PC-3 (cell line): Measurements from ENCODE around the gene RFX4. TPM values are rescaled to one million over a fixed set of nuclear protein-coding genes. Genes with fewer than 3 reads are reported as not detected.

ENCODE experiments used
- ATAC-seq: fragments of 200-7000 bp; cut with Tn5 transposase; 2 replicates; pipeline ENCODE4 v1.9.1; 2020; ENCODE audit warnings: mild to moderate bottlenecking, moderate library complexity
- BruUV-seq: library from RNA; stranded (reverse); fragments of 400-500 nt; replicated peaks from 2 replicates; lab custom pipeline; 2021; lab: Mats Ljungman, UMichigan
- CTCF ChIA-PET: fragments of 300-600 bp; sonication (Branson Sonifier 250); formaldehyde crosslinking; loops from one replicate; lab custom pipeline; 2022; ENCODE audit warnings: antibody characterized with exemption; lab: Charles Lee
- POLR2A ChIA-PET: fragments of 300-600 bp; sonication (Branson Sonifier 250); formaldehyde crosslinking; loops from one replicate; lab custom pipeline; 2022; ENCODE audit warnings: antibody characterized with exemption; ENCODE audit not compliant: unreplicated experiment; lab: Charles Lee
- DNase-seq: peaks from one replicate; pipeline ENCODE4 v3.0.0-alpha.2; 2015
- H2AFZ ChIP-seq: fragments of 300-600 bp; sonication (generic); 2 replicates; pipeline ENCODE4 v1.6.0; 2016; ENCODE audit warnings: antibody characterized with exemption, low read length
- H3F3A ChIP-seq: fragments of 300-600 bp; sonication (generic); one replicate; pipeline ENCODE4 v1.6.0; 2017; ENCODE audit warnings: antibody characterized with exemption, low read length, control low read depth, mild to moderate bottlenecking; ENCODE audit not compliant: unreplicated experiment
- H3K27ac ChIP-seq: fragments of 300-600 bp; sonication (generic); 2 replicates; pipeline ENCODE4 v1.5.1; 2016; ENCODE audit warnings: mild to moderate bottlenecking, low read length
- H3K27me3 ChIP-seq: fragments of 300-600 bp; sonication (generic); 2 replicates; pipeline ENCODE4 v1.6.1; 2016; ENCODE audit warnings: low read length, mixed read lengths
- H3K36me3 ChIP-seq: fragments of 300-600 bp; sonication (generic); 2 replicates; pipeline ENCODE4 v1.6.1; 2016; ENCODE audit warnings: low read depth, mixed run types, low read length, mixed read lengths
- H3K4me1 ChIP-seq: fragments of 300-600 bp; sonication (generic); 2 replicates; pipeline ENCODE4 v1.5.1; 2016; ENCODE audit warnings: low read length; ENCODE audit not compliant: insufficient read depth
- H3K4me2 ChIP-seq: fragments of 300-600 bp; sonication (generic); 2 replicates; pipeline ENCODE4 v1.6.0; 2016; ENCODE audit warnings: low read length
- H3K4me3 ChIP-seq: fragments of 300-600 bp; sonication (generic); 2 replicates; pipeline ENCODE4 v1.5.1; 2016; ENCODE audit warnings: mild to moderate bottlenecking, low read length, mixed read lengths
- H3K79me2 ChIP-seq: fragments of 300-600 bp; sonication (generic); 2 replicates; pipeline ENCODE4 v1.6.1; 2017; ENCODE audit warnings: low read length, mixed read lengths
- H3K9ac ChIP-seq: fragments of 300-600 bp; sonication (generic); 2 replicates; pipeline ENCODE4 v1.6.0; 2016; ENCODE audit warnings: mild to moderate bottlenecking, low read length
- H3K9me2 ChIP-seq: fragments of 300-600 bp; sonication (generic); replicated peaks from 2 replicates; pipeline ENCODE4 v1.6.1; 2016; ENCODE audit warnings: mixed run types, low read length, mixed read lengths
- H3K9me3 ChIP-seq: fragments of 300-600 bp; sonication (generic); 2 replicates; pipeline ENCODE4 v1.6.1; 2016; ENCODE audit warnings: low read length, mixed read lengths
- H4K20me1 ChIP-seq: fragments of 300-600 bp; sonication (generic); 2 replicates; pipeline ENCODE4 v1.6.1; 2016; ENCODE audit warnings: low read length, mixed read lengths
- CTCF ChIP-seq: fragments of 300-600 bp; sonication (generic); conservative IDR thresholded peaks from 2 replicates; pipeline ENCODE4 v1.5.1; 2017; ENCODE audit warnings: antibody characterized with exemption, low read depth, mild to moderate bottlenecking, low read length
- EZH2 ChIP-seq: fragments of 300-600 bp; sonication (generic); IDR thresholded peaks from one replicate; pipeline ENCODE4 v1.6.1; 2017; ENCODE audit warnings: antibody characterized with exemption, mild to moderate bottlenecking, low read length; ENCODE audit not compliant: unreplicated experiment
- EZH2phosphoT487 ChIP-seq: fragments of 300-600 bp; sonication (generic); IDR thresholded peaks from 2 replicates; pipeline ENCODE4 v1.6.1; 2018; ENCODE audit warnings: mild to moderate bottlenecking, antibody characterized with exemption, low read length, borderline replicate concordance
- intact Hi-C: fragments of 100-400 bp; cut with micrococcal nuclease; formaldehyde crosslinking; loops from 2 replicates; pipeline ENCODE4 v1.9.0; 2023
- total RNA-seq: library from RNA; depleted of rRNA; stranded (reverse); fragments of >200 nt; gene quantifications from 2 replicates; pipeline ENCODE4 v1.2.3, GENCODE V29; 2014

The RFX4 gene
- total RNA-seq, 1 experiment from 2014 or later = not detected

GRCh38 chr12:106625976-106626375 is 43.2 kb downstream of the RFX4 start:
- peaks cover 8% of the 10 kb centered on the region; the same call in 1 of the 2 replicates for H3K9me3 ChIP-seq
- no peaks in the 10 kb centered on the region for H3K79me2 ChIP-seq
- ATAC-seq (no peak), DNase-seq (no peak)
- H4K20me1 ChIP-seq = no peaks in the 10 kb centered on the region
- no peaks in the 10 kb centered on the region for H3F3A ChIP-seq
- no peak overlapping the region for H2AFZ ChIP-seq
- peaks cover 10% of the 10 kb centered on the region for H3K4me1 ChIP-seq
- POLR2A ChIA-PET = interaction anchor here (0.6 kb wide), 1 partner anchor 12 kb away, joined by 7 read pairs; no protein-coding TSS in a partner anchor
- H3K27ac ChIP-seq = no peak overlapping the region
- intact Hi-C loops = no loop called here
- no peak overlapping the region for H3K9ac ChIP-seq
- H3K4me3 ChIP-seq = no peak overlapping the region
- no peaks in the 10 kb centered on the region for H3K36me3 ChIP-seq
- H3K9me2 ChIP-seq = no peaks in the 10 kb centered on the region
- no TSS peak for BruUV-seq
- 0 out of 2 replicates have a peak, but pooled peaks cover 6% of the 10 kb centered on the region for H3K27me3 ChIP-seq
- no peak overlapping the region for H3K4me2 ChIP-seq
- CTCF ChIA-PET = no interaction called here
- TF ChIP-seq CTCF (no peak), EZH2 (no peak), EZH2phosphoT487 (no peak)

GRCh38 chr12:106629797-106630659 is 47.2 kb downstream of the RFX4 start:
- intact Hi-C loops = no loop called here
- H3K4me2 ChIP-seq = peak overlapping the region; percentile 16
- no peak overlapping the region for H3K4me3 ChIP-seq
- TF ChIP-seq CTCF (no peak), EZH2phosphoT487 (no peak), EZH2 (no peak)
- peaks cover 10% of the 10 kb centered on the region for H3K27me3 ChIP-seq
- H3K9ac ChIP-seq = no peak overlapping the region
- H3K9me3 ChIP-seq = no peaks in the 10 kb centered on the region
- H3K27ac ChIP-seq = no peak overlapping the region
- peaks cover 23% of the 10 kb centered on the region for H3K4me1 ChIP-seq
- no peaks in the 10 kb centered on the region for H4K20me1 ChIP-seq
- no peaks in the 10 kb centered on the region for H3K79me2 ChIP-seq
- no peak for ATAC-seq
- ChIA-PET POLR2A (no interaction called here), CTCF (no interaction called here)
- DNase-seq = peak; percentile 43
- no peak overlapping the region for H2AFZ ChIP-seq
- H3K36me3 ChIP-seq = no peaks in the 10 kb centered on the region
- BruUV-seq = no TSS peak
- H3K9me2 ChIP-seq = no peaks in the 10 kb centered on the region
- H3F3A ChIP-seq = no peaks in the 10 kb centered on the region

- TF ChIP-seq EZH2 (no peak), EZH2phosphoT487 (no peak), CTCF (no peak)
Measured at GRCh38 chr12:106631150-106631549, 48.3 kb downstream of the RFX4 start.

More at GRCh38 chr12:106631150-106631549, 48.3 kb downstream of the RFX4 start:
- Histone ChIP-seq H3K79me2 (no peaks in the 10 kb centered on the region), H3F3A (no peaks in the 10 kb centered on the region), H3K9me2 (no peaks in the 10 kb centered on the region), H3K36me3 (no peaks in the 10 kb centered on the region), H3K4me3 (no peak overlapping the region), H3K4me2 (no peak overlapping the region), H4K20me1 (no peaks in the 10 kb centered on the region), H3K27ac (no peak overlapping the region), H3K4me1 (peaks cover 23% of the 10 kb centered on the region), H3K9me3 (no peaks in the 10 kb centered on the region), H3K9ac (no peak overlapping the region), H3K27me3 (peaks cover 16% of the 10 kb centered on the region), H2AFZ (no peak overlapping the region)
- ATAC-seq (no peak), DNase-seq (no peak)
- ChIA-PET POLR2A (no interaction called here), CTCF (no interaction called here)
- BruUV-seq = no TSS peak
- intact Hi-C loops = no loop called here
